GM21367 (cell line): ENCODE measurements around the gene EML6.

Source experiments
- ATAC-seq: cut with Tn5 transposase; IDR thresholded peaks from one replicate; pipeline ENCODE4 v1.9.1; 2021; ENCODE audit not compliant: unreplicated experiment

The EML6 gene

DNA sequence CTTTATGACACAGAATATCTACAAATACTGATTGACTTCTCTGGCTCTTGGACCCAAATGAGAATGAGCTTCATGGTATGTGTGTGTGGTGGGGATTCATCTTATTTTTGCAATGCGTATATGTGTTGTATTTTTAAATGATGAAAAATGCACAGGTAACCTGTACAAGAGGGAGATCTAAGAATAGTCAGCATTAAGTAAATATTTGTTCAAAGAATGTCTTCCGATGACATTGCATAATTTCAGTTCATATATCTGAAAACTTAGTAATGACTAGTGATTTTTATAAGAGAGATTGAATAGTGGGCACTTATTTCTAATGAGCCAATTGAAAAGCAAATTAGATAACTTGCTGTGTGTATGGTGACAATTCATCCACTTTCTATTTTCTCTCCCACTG is 66.4 kb downstream of the EML6 start:
- no peak for ATAC-seq

DNA sequence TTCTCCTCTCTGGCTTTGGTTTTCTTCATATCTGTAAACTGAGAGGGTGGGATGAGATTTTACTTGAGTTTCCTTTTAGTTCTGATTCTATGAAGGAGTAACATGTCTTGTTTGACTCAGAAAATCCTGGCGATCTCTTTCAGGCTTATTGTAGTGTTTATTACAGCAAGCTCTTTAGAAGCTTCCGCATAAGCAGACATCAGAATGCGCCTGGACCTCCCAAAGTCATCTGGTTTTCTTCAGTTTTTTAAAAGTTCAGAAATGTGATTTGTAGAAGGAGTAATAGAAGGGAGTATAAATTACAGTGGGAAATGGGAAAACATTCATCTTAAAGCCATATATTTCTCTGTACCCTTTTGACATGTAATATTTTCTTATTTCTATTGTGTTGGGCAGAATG is 68.4 kb downstream of the EML6 start:
- no peak for ATAC-seq

DNA sequence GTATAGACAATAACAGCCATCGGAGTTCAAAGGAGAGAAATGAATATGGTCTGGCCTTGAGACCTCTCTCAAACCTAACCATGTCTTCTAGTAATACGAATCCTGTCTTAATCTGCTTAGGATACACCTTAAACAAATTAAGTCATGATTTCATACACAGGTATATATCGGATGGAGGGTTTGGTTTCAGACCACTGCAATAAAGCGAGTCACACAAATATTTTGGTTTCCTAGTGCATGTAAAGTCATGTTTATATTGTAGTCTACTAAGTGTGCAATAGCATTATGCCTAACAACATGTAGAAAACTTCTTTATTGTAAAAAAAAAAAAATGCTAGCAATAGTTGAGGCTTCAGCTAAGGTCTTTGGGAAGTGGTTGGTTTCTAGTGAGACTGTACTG is 73.8 kb downstream of the EML6 start:
- ATAC-seq: no peak

DNA sequence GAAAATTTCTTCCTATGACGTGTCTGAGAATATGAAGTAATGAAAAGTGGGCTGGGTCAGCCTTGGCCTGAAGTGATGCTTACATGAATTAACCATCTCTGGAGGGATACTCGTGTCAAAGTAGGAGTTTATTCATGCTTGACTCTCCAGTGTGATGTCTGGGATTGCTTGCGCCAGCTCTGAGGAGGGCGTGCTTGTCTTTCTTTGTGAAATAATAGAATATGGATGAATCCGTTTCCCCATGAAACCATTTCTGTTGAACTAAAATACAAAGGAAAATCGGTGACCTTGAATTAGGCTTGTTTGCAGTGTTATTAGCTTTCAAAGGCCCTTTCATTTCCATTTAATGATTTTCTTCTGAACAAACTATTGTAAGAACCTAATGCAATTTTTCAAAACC is 77.9 kb downstream of the EML6 start:
- no peak for ATAC-seq

DNA sequence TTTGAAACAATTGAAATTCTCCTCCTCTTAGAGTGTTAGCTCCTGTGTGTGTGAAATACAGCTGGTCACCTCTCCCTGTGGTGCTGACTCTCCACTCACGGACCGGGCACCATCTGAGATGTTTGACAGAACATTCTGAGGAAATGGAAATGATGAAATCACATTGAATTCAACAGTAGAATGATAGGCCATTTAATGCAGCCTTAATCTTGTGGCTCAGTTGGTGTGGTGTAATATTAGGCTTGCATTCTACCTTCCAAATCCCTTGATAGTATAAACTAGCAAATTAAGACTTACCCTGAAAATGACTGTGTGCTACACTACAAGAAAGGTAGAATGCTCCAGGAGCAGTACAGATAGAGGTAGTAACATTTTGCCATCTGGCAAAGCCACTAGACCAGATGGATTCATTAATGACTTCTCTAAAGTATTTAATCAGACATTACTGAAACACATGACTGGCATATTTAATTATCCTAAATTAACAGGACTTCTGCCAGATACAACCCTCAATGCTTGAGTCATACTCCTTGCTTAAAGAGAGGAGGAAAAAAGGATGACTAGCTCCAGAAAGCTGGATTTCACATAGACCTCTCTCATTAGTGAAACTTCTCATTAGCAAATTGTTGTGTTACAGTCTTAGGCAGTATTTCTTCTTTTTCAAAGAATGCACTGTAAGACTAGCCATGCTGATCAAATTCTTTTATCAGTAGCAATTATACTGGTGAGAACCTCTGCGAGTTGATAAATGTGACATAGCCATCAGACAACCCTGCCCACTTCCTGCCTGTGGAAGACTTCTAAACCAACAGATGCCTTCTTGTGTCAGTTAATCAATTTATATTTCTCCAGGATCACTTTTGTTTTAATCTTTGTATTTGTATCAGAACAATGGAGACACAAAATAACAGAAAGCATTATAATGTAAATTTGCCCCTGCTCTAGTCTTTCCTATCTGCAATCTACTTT is 80.6 kb downstream of the EML6 start:
- no peak for ATAC-seq

DNA sequence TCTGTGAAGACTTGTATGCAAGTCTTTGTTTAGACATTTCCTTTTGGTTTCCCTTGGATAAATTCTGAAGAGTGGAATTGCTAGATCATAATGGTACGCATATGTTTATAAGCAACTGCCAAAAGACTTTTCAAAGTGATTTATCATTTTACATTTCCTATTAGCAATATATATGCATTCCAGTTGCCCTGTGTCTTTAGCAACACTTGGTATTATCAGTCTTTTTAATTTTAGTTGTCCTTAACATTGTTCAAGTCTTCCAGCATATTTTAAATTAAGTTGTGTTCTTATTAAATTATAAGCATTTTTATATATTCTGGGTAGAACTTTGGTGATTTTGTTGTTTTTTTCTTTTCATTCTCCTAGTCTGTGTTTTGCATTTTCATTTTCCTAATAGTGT is 81.8 kb downstream of the EML6 start:
- ATAC-seq: no peak

DNA sequence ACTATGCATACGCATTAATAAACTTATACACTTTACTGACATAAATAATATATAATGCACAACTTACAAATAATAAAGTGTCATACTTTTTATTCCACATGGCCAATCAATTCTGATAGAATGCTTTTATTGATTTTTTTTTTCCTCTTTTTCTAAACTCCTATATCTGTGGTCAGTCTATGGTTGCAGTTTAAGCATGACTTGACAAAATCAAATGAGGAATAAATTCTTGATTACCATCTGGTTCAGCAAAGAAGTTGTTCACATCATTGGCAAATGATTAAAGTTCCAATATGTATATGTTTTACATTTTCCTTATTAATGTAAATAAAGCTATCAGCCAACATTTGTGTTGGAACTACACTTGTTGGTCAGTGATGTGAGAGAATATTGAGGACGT is 83.5 kb downstream of the EML6 start:
- no peak for ATAC-seq

DNA sequence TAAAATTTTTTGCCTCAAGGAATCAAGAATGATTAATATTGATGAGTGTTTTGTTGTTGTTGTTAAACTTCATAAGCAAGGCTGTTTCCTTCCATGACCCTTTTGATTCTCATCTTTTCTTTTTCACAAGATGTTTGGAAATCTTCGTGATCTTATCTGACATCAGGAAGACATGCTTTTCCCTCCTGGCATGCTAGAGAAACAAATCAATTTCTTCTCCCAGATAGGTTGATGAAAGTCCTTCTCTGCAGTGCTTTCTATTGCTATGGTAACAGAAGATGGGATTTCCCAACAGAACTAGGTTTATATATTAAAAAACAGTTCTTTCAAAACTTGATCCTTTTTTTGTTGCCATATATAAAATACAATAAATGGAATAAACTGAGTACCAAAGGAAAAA is 85.2 kb downstream of the EML6 start:
- ATAC-seq: no peak

DNA sequence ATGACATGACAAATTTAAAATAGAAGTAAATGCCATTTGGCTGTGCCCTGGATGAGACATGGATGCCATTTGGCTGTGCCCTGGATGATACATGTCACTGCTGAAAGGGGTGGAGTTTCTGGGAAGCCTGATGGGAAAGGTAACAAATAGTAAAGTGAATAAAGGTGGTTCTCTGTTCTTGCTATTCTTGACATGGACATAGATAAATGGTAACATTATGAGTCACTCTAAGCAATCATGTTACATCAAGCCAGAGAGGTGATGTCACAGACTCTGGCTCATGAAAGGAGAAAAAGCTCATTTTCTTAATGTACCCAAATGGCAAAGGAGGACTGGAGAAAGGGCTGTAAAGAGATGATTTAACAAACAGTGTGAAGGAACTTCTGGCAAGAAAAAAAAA is 86.4 kb downstream of the EML6 start:
- ATAC-seq: no peak

DNA sequence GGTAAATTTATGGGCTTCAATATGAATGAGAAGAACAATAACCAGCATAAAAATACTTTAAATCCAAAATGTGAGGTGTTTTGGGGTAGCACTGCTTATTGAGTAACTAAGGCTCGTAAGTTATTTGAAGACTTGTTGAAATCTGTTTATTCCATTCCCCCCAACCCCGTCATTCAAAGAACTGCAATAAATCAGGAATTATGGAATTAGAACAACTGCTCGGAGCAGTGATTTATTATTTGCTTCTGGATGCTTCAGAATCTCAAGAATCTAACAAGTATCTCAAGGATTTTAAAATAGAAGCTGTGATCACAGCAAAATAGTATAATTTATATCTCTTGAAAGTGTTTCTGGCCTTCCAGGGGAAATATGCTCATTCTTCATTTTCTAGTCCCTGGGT is 86.8 kb downstream of the EML6 start:
- ATAC-seq: no peak

DNA sequence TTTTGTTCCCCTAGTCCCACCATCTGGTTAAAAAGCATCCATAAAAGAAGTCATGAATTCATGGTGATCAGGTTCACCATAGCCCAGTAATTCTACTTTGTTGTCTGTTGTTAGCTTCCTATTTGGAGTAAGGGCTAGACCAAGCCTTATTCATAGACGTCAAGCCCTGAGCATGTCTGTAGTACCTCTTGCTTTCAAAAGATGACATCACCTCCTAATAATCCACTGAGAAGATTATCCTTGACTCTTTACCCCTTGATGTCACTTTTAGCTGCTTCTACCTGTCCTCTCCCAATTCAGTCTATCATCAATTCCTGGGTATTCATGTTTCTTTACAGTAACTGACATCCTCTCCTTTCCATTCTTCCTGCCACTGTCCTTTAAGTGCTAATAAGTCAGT is 90.1 kb downstream of the EML6 start:
- ATAC-seq: no peak

DNA sequence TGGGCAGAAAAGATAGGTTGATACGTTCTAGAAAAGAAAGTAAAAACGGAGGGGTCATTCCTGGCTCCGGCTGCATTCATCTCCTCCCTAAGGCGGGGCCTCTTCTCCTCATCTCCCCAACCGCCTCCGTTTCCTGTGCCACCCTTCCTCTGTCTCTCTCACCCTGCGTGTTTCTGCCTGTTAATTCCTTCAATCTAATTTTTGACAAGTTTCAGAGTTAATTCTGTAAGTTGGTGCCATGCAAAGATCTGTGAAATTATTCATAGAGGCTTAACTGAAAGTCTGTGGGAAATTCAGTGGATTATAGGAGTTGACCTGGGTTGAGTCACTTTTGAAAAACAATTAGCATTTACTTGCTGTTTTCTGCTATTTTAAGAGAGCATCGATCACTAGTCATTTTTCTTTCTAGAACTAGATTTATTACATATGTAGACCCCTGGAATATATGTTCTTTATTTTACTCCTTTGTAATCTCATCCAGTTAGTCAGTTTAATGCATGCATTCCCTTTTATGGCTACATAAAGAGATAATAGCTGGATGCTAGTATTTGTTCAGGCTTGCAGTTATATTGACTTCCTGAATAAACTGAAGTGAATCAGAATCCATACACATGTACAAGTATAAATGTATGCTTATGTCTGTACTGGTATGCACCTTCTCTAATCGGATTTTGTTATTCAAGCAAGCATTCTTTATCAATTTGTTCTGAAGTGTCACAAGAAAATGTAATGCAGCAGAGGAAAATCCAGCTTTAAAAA is 91.1 kb downstream of the EML6 start:
- ATAC-seq: no peak

DNA sequence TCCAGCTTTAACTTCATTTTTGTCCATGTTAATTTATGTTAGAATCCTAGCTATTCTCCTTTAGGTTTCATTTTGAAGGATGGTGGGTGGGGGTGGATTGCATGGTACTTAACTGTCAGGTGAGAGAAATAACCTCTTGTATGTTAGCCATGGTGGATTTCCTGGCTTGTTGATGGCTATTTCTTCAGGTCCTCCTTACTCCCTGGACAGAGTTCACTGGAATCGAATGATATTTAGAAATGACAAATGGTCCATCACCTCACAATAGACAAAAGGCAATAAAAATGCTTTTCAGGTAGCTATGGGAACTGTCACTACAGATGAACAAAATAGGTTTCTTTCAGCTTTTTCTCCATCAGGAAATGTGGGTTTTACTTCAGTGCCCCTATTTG is 91.7 kb downstream of the EML6 start:
- no peak for ATAC-seq

DNA sequence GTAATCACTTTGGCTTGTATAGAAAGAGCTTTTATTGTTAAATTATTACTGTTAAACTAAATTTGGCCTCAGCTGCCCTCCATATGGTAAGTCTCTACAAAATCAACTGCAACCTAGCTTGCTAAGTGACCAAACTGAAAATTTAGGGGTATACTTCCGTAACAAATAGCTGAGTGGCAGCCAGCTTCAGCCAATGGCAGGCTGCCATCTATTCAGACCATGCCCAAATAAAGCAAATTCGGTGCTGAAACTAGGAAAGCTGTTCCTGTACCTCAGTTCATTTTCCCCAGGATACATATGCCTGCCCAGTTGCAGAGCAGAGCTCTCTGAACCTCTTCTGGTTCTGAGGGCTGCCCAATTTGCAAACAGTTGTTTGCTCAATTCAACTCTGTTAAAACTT is 94.8 kb downstream of the EML6 start:
- no peak for ATAC-seq

DNA sequence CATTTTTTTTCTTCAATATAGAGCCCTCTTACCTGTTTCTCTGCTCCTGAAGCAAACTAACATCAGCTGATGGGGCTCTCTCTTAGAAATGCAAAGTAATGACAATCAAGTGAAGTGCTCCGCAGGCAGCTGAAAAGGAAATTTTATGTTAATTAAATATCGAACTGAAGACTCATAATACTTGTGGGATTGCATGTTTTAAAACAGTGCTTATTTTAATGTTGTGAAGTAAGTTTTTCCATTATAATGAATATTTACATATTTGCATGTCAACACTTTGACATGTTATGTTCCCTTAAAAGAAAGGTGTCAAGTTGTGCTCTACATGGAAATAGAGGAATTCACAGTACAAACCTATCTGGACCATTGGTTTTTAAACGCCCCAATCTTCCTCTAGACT is 97.1 kb downstream of the EML6 start:
- no peak for ATAC-seq

DNA sequence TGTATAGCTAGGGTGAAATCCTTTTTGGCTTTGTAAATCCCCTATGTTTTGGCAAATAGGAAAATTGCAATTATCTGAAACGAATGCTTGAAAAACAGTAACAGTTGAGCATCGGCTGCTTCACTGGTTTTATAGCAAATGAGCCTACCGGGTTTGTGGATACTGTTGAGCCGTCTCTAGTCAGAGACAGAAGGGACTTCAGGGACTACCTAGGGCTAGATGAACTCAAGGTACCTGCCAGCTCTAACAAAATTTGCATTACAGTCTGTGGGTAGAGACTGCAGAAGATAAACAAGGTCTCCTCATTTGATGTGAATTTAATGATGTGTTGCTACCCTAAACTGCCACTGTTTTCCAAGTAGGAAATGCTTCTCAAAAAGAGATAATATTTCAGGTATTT is 101.1 kb downstream of the EML6 start:
- no peak for ATAC-seq

DNA sequence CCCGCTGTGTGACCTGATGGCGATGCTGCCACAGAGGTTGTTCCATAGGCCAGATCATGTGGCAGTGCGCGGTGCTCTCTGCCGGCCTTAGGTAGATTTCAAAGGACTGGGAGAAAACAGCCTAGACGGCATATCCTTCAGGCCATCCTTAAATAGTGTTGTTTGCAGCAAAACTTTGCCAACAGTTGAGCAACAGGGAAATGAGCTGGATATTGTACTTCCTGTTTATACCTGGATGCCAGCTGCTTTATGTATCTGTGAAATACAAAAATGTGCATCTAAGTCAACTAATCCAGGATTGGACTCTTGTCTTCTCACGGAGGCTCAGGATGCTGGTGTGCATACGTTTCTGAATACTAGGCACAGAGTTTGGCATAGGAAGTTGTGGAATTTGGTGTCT is 107.1 kb downstream of the EML6 start:
- no peak for ATAC-seq

DNA sequence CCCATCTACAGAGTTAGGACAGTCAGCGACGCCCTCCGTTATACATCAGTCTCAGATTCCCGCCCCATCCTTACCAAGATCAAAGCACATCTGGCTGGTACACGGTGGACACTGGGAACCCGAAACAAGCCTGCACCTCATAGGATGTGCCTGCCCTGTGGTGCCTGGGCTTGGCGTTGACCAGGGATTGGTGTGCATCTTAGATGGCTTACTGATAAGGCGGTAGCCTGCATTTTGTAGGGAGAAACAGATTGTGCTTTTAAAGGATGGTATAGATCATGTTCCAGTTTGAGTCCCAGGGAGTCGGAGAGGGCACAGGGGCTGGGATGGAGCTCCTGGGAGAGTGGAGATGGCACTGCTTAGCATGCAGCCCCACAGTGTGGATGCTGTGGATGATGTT is 108.0 kb downstream of the EML6 start:
- ATAC-seq: no peak

DNA sequence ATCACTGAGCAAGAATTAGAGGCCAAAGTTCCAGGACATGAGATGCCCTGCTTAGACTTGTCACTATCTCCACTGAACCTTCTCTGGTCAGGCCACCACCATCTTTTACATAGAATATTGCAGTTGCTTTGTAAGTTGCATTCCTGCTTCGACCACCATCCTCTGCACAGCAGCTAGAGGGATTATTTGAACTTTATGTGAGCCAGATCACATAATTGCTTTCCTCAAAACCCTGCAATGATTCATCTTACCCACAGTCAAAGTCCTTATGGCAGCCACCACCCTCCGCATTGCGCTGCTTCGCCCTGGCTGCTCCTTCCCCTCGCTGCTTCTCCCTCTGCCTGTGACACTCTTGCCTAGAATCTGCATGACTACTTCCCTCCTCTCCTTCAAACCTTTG is 111.3 kb downstream of the EML6 start:
- no peak for ATAC-seq

DNA sequence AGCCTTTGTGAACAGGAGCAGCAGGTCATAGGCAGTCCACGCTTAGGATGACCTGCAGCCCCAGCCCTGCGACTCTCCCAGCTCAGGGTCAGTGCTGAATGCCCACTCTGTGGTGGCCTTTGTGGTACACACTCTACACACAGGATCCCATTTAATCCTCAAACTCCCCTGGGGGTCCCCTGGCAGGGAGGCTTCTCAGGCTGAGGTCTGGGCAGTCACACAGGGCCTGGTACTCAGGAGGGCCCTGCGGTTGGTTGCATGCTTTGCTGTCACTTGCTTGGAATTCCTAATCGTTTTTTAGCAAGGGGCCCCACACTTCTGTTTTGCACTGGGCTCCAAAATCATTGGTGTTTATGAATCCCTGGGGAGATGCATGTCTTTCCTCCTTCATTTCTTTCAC is 113.0 kb downstream of the EML6 start:
- no peak for ATAC-seq

DNA sequence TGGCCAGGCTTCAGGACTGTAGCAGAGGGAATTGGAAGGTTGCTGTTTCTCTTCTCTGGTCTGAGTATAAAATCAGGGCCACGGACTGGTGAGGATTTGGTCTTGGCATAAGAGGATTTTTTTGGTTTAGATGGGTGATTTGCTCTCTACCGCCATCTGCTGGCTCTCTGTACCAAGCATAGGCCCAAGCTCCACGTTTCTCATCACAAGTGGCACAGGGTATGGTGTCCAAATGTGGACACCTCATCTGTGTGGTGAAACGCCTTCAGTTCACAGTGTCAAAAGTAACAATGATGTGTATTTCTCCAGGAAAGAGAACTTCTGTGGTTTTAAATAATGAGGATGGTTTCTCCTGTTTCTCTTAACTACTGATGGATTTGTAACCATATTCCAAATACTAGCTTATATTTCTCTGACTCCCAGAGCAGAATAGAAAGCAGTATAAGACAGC is 115.1 kb downstream of the EML6 start:
- ATAC-seq: peak; percentile 75
